Lower lobe of right lung (tissue), 2 donors: ENCODE measurements around the gene HEG1. TPM values are rescaled to one million over a fixed set of nuclear protein-coding genes. Genes with fewer than 3 reads are reported as not detected.

Experiments used
- ATAC-seq, 2 donors: fragments of 200-7000 bp; cut with Tn5 transposase; one replicate each; pipeline ENCODE4 v1.9.1; 2020 to 2022; ENCODE audit warnings: mild to moderate bottlenecking in 2 of 2, moderate library complexity in 2 of 2
- DNase-seq: peaks from one replicate; pipeline ENCODE4 v3.0.0-alpha.2; 2020
- H3K27ac ChIP-seq: fragments of 200-600 bp; one replicate; pipeline ENCODE4 v1.8.0; 2022
- H3K27me3 ChIP-seq: fragments of 200-600 bp; one replicate; pipeline ENCODE4 v1.8.0; 2022; ENCODE audit warnings: low read depth
- H3K36me3 ChIP-seq: fragments of 200-600 bp; one replicate; pipeline ENCODE4 v1.8.0; 2022; ENCODE audit warnings: mild to moderate bottlenecking
- H3K4me1 ChIP-seq: fragments of 200-600 bp; one replicate; pipeline ENCODE4 v1.8.0; 2022
- H3K4me3 ChIP-seq: fragments of 200-600 bp; one replicate; pipeline ENCODE4 v1.8.0; 2022; ENCODE audit warnings: mild to moderate bottlenecking
- H3K9me3 ChIP-seq: fragments of 200-600 bp; one replicate; pipeline ENCODE4 v1.8.0; 2022
- CTCF ChIP-seq: fragments of 200-600 bp; IDR thresholded peaks from one replicate; pipeline ENCODE4 v1.8.0; 2022; ENCODE audit warnings: antibody characterized with exemption, mild to moderate bottlenecking
- intact Hi-C: fragments of 100-400 bp; cut with DNase I; formaldehyde crosslinking; loops from one replicate; pipeline ENCODE4 v1.11.0; 2022
- total RNA-seq: library from RNA; stranded (reverse); fragmentation: NEBNext Ultra II Directional; extraction: Animal tissue kit (Norgen Biotek cat#: 25700); gene quantifications from one replicate; pipeline ENCODE4 v1.2.1, GENCODE V29; 2021
- donor health status: DM: no; HTN: yes; CAD: no; lungs with severe emphysema.

The HEG1 gene
- total RNA-seq, 1 donor from 2014 or later, result 157 TPM

GRCh38 chr3:125031544-125031943, 24.3 kb downstream of the HEG1 start:
- DNase-seq, result no peak
- intact Hi-C loops, result no loop called here
- H3K4me3 ChIP-seq, result no peak overlapping the region
- H3K4me1 ChIP-seq, result peaks cover 31% of the 10 kb centered on the region
- no peak overlapping the region for H3K27ac ChIP-seq
- TF ChIP-seq CTCF, result no peak
- peaks cover 28% of the 10 kb centered on the region for H3K36me3 ChIP-seq
- H3K9me3 ChIP-seq, result no peaks in the 10 kb centered on the region
- no peaks in the 10 kb centered on the region for H3K27me3 ChIP-seq
- peak in 1 of 2 donors; percentile 32 for ATAC-seq

DNA sequence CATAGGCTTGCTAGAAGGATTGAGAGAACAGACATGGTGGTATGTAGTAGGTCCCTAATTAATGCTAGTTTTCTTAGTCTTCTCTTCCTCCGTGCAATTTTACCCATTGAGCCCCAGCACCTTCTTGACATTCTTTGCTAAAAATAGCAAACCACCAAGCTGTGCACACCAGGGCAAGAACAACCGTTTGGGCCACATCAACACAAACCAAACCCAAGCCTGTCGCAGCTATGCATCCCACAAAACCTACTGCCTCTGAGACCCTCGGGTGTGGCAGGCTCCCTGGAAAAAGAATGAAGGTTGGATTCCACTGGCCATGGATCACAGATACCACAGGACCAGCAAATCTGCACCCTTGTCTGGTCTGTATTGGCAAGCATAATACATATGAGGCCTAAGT, 27.1 kb downstream of the HEG1 start:
- H3K36me3 ChIP-seq, result peaks cover 48% of the 10 kb centered on the region
- H3K27ac ChIP-seq, result no peak overlapping the region
- H3K4me1 ChIP-seq, result peaks cover 52% of the 10 kb centered on the region
- TF ChIP-seq CTCF, result no peak
- no peak for ATAC-seq
- no peak overlapping the region for H3K4me3 ChIP-seq
- no peak for DNase-seq
- intact Hi-C loops, result no loop called here
- no peaks in the 10 kb centered on the region for H3K9me3 ChIP-seq
- no peaks in the 10 kb centered on the region for H3K27me3 ChIP-seq

GRCh38 chr3:125025642-125026041, 30.2 kb downstream of the HEG1 start:
- ATAC-seq (no peak), DNase-seq (no peak)
- H3K4me3 ChIP-seq, result no peak overlapping the region
- no peak for TF ChIP-seq CTCF
- intact Hi-C loops, result no loop called here
- peak overlapping the region; percentile 47 for H3K27ac ChIP-seq
- H3K36me3 ChIP-seq, result peaks cover 57% of the 10 kb centered on the region
- H3K27me3 ChIP-seq, result no peaks in the 10 kb centered on the region
- no peaks in the 10 kb centered on the region for H3K9me3 ChIP-seq
- peaks cover 48% of the 10 kb centered on the region for H3K4me1 ChIP-seq

DNA sequence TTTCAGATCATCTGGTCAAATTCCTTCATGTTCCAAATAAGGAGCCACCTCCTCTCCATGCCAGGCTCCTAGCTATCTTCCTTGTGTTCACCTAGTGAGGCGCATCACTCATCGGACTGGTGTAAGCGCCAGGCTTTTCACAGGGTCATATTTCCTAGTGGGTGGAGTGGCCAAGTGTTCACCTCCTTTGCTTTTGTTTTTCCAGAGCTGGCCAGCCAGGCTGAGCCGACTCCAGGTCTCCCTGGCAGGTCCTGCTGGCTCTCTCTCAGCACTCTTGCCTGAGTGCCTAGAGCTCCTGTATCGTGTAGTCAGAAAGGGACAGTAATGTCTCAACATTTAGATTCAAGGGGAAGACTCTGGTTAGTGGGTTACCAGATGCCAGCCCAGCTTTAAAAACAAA, 31.0 kb downstream of the HEG1 start:
- ATAC-seq, result peak; percentile 48 to 57
- peaks cover 66% of the 10 kb centered on the region for H3K36me3 ChIP-seq
- no peak for TF ChIP-seq CTCF

DNA sequence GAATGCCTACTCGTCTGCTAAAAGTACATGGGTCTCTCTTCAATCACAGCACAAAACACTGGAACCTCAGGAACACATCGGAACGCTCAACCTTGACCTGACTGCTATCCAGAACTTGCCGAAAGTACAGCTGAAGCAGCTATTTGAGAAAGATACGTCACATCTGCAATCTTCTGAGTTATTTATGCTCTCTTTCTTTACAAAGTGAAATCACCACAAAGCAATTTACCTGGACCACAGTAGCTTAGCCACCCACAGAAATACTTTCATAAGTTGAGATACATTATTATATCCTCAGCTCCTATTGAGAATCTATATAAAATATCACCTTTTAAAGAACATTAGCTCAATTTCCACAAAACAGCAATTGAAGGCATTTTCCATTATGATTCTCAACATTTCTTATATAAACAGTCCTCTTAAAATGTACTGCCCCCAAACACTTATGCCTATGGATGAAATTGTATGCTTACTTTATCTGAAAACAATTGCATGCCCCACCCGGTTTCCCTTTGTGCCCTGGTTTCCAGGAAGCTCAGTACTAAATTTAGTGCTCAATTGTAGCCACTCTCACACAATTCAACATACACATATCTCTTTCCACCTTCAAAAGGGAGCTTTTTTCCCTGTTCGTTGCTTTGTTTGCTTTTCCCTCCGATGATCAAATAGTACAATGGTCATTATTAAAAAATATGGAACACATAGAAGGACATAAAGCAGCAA, 31.8 kb downstream of the HEG1 start:
- no peak for TF ChIP-seq CTCF
- Histone ChIP-seq H3K27ac (peak overlapping the region; percentile 47), H3K4me1 (peaks cover 55% of the 10 kb centered on the region), H3K4me3 (no peak overlapping the region), H3K36me3 (peaks cover 70% of the 10 kb centered on the region), H3K9me3 (no peaks in the 10 kb centered on the region), H3K27me3 (no peaks in the 10 kb centered on the region)
- DNase-seq (no peak), ATAC-seq (no peak)
- intact Hi-C loops, result no loop called here

More for the DNA sequence above, 31.0 kb downstream of the HEG1 start:
- no peak for DNase-seq
- Histone ChIP-seq H3K4me3 (no peak overlapping the region), H3K9me3 (no peaks in the 10 kb centered on the region), H3K27ac (peak overlapping the region; percentile 47), H3K4me1 (peaks cover 46% of the 10 kb centered on the region), H3K27me3 (no peaks in the 10 kb centered on the region)
- intact Hi-C loops, result no loop called here
